SK-N-SH (cell line): ENCODE measurements around the gene RAB3C.

Source experiments
- CHD2 ChIP-seq: fragments of 150-350 bp; IDR thresholded peaks from 2 replicates; pipeline ENCODE4 v1.6.1; 2018; ENCODE audit warnings: low read length; ENCODE audit not compliant: partially characterized antibody
- EZH2phosphoT487 ChIP-seq: fragments of 200-600 bp; sonication (generic); IDR thresholded peaks from 2 replicates; pipeline ENCODE4 v1.6.1; 2017; ENCODE audit warnings: low read depth, mixed run types, mild to moderate bottlenecking, antibody characterized with exemption, moderate library complexity, borderline replicate concordance
- GABPA ChIP-seq: IDR thresholded peaks from 2 replicates; pipeline ENCODE4 v1.4.0; 2012; ENCODE audit warnings: low read depth, mild to moderate bottlenecking
- MXI1 ChIP-seq: IDR thresholded peaks from 2 replicates; pipeline ENCODE4 v1.6.1; 2012; ENCODE audit warnings: mild to moderate bottlenecking, low read depth, low read length, improper control_type of control experiment
- PBX3 ChIP-seq: IDR thresholded peaks from 2 replicates; pipeline ENCODE4; 2012
- POLR2AphosphoS5 ChIP-seq: IDR thresholded peaks from 2 replicates; pipeline ENCODE4 v1.6.1; 2012; ENCODE audit warnings: low read depth, low read length
- RAD21 ChIP-seq: IDR thresholded peaks from 2 replicates; pipeline ENCODE4 v1.6.1; 2012; ENCODE audit warnings: mild to moderate bottlenecking, low read length
- RCOR1 ChIP-seq: fragments of 150-350 bp; IDR thresholded peaks from 2 replicates; pipeline ENCODE4 v1.6.1; 2017; ENCODE audit warnings: antibody characterized with exemption, low read length
- SMC3 ChIP-seq: IDR thresholded peaks from 2 replicates; pipeline ENCODE4 v1.6.1; 2012; ENCODE audit warnings: low read depth, low read length, improper control_type of control experiment
- TAF1 ChIP-seq: IDR thresholded peaks from 2 replicates; pipeline ENCODE4 v1.6.1; 2012; ENCODE audit warnings: low read depth, mild to moderate bottlenecking, low read length, moderate library complexity, borderline replicate concordance
- TF ChIP-seq, protein P1 (sequence below): fragments of 200-600 bp; sonication (generic); IDR thresholded peaks from 2 replicates; pipeline ENCODE4 v1.6.1; 2017; ENCODE audit warnings: antibody characterized with exemption, mild to moderate bottlenecking, moderate library complexity
- TF ChIP-seq, protein P2 (sequence below): fragments of 150-350 bp; IDR thresholded peaks from 2 replicates; pipeline ENCODE4 v1.6.1; 2017; ENCODE audit warnings: antibody characterized with exemption, low read length, low read depth, borderline replicate concordance

DNA sequence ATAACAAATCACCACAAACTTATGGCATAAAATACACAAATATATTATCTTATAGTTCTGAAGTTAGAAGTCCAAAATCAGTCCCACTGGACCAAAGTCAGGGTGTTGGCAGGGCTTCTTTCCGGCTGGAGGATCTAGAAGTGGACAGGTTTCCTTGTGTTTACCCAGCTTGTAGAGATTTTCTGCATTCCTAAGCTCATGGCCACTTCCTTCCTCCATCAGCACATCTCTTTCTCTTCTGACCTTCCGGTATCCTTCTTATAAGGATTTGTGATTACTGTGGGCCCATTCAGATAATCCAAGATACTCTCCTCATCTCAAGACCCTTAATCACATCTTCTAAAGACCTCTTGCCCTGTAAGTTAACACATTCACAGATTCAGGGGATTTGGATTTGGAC is 97.6 kb downstream of the RAB3C start:
- TF ChIP-seq, protein P1, sequence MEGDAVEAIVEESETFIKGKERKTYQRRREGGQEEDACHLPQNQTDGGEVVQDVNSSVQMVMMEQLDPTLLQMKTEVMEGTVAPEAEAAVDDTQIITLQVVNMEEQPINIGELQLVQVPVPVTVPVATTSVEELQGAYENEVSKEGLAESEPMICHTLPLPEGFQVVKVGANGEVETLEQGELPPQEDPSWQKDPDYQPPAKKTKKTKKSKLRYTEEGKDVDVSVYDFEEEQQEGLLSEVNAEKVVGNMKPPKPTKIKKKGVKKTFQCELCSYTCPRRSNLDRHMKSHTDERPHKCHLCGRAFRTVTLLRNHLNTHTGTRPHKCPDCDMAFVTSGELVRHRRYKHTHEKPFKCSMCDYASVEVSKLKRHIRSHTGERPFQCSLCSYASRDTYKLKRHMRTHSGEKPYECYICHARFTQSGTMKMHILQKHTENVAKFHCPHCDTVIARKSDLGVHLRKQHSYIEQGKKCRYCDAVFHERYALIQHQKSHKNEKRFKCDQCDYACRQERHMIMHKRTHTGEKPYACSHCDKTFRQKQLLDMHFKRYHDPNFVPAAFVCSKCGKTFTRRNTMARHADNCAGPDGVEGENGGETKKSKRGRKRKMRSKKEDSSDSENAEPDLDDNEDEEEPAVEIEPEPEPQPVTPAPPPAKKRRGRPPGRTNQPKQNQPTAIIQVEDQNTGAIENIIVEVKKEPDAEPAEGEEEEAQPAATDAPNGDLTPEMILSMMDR, result no peak
- TF ChIP-seq TAF1 (no peak), SMC3 (no peak), RAD21 (no peak), GABPA (no peak), RCOR1 (no peak), PBX3 (no peak), POLR2AphosphoS5 (no peak), MXI1 (no peak), CHD2 (no peak), EZH2phosphoT487 (no peak)
- TF ChIP-seq, protein P2, sequence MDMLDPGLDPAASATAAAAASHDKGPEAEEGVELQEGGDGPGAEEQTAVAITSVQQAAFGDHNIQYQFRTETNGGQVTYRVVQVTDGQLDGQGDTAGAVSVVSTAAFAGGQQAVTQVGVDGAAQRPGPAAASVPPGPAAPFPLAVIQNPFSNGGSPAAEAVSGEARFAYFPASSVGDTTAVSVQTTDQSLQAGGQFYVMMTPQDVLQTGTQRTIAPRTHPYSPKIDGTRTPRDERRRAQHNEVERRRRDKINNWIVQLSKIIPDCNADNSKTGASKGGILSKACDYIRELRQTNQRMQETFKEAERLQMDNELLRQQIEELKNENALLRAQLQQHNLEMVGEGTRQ, result no peak
